Measurements from ENCODE around the gene NGLY1. TPM values are rescaled to one million over a fixed set of nuclear protein-coding genes. Genes with fewer than 3 reads are reported as not detected.

NGLY1 gene, protein sequence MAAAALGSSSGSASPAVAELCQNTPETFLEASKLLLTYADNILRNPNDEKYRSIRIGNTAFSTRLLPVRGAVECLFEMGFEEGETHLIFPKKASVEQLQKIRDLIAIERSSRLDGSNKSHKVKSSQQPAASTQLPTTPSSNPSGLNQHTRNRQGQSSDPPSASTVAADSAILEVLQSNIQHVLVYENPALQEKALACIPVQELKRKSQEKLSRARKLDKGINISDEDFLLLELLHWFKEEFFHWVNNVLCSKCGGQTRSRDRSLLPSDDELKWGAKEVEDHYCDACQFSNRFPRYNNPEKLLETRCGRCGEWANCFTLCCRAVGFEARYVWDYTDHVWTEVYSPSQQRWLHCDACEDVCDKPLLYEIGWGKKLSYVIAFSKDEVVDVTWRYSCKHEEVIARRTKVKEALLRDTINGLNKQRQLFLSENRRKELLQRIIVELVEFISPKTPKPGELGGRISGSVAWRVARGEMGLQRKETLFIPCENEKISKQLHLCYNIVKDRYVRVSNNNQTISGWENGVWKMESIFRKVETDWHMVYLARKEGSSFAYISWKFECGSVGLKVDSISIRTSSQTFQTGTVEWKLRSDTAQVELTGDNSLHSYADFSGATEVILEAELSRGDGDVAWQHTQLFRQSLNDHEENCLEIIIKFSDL
- total RNA-seq (10 to 100 TPM; 58.6 to 67.0 (median 61.4) TPM), total RNA-seq (48.2 to 84.7 (median 69.3) reads per million in 29 experiments)
- total RNA-seq (2013): 62.3 TPM

DNA sequence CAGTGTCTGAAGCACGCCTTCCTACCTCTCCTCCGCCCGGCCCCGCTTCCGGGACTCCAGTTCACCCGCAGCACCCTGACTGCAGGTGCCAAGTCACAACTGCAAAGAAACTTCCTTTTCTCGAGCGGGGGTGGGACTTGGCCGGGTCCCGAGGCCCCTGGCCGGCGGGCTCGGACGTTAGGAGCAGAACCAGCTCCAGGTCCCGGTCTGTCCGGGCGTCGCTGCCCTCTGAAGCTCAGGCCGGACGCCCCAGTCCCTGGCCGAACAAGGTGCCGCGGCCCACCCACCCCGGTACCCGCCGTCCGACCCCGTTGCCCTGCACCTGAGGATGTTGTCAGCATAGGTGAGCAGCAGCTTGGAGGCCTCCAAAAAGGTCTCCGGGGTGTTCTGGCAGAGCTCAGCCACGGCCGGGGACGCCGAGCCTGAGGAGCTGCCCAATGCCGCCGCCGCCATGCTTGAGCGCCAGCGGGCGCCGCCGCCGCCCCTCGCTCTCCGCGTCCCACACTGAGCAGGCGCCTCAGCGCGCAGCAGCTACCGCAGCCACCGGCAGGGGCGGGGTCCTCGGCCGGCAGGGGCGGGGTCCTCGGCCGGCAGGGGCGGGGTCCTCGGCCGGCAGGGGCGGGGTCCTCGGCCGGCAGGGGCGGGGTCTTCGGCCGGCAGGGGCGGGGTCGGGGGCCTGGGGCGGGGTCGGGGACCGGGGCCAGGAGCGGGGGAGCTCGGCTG is at the start of gene NGLY1:
NGLY1 (minus strand) TSS at position 506 of the 723 bp plus-strand sequence; CDS start at position 453, 53 bp downstream.
- CTCF ChIA-PET: interaction anchor here (0.6 to 2.0 kb wide), 9 partner anchors 11 to 1839 kb away, joined by 3 to 11 read pairs (median 4); no protein-coding TSS in a partner anchor

DNA sequence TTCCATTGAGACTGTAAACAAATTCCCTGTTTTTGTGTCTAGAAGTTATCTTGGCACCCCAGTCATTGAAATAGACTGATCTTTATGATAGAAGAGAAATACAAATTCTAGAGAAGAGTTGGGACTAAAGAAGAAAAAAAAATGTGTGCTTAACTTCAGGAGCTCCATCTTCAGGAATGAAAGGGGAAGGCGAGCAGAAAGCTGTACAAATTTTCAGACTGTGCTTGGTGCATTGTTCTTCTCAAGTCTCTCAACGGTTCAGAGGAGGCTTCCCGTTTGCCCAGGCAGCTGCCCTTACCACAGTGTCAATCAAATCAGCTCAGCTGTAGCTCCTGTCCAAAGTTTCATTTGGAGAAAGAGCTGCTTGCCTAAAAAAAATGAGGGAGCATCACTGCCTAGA is 48.3 kb upstream of the NGLY1 start:
- Histone ChIP-seq H3K4me1 (ENCODE audit: control insufficient read depth in 1 of 2, extremely low read depth in 1 of 2, insufficient read depth in 2 of 2, low read length in 2 of 2) (no peaks in the 10 kb centered on the region), H3K27me3 (replicated peaks in 1 of 2; ENCODE audit: control insufficient read depth in 2 of 2, extremely low read depth in 1 of 2, insufficient read depth in 2 of 2, low read length in 1 of 2) (peaks cover 0 to 2% of the 10 kb centered on the region in 2 experiments), H3K27ac (ENCODE audit: low read length) (no peak overlapping the region), H3K36me3 (ENCODE audit: control insufficient read depth in 2 of 2, extremely low read depth in 1 of 2, insufficient read depth in 1 of 2, low read length in 1 of 2) (no peaks in the 10 kb centered on the region), H3K9me3 (no peaks in the 10 kb centered on the region), H3K4me3 (ENCODE audit: control insufficient read depth in 1 of 2, extremely low read depth in 1 of 2, low read length in 1 of 2) (no peak overlapping the region)
- POLR2A ChIA-PET: no interaction called here
- Mint-ChIP-seq H3K9me3 (no peaks in the 10 kb centered on the region), H3K27me3 (peaks cover 0 to 6% of the 10 kb centered on the region in 2 donors), H3K4me1 (peaks cover 2 to 5% (median 4%) of the 10 kb centered on the region in 3 donors), H3K36me3 (no peaks in the 10 kb centered on the region), H3K4me3 (no peak overlapping the region), H3K27ac (no peak overlapping the region)
- CTCF ChIA-PET: interaction anchor here in 1 of 2 donors (1.0 kb wide), 1 partner anchor 19 kb away, joined by 3 read pairs; no protein-coding TSS in a partner anchor
- WGBS (ENCODE audit: insufficient coverage): 10% methylated on average over 3 of the region's 3 CpGs
- ATAC-seq (replicated peaks in 1 of 4) (no peak), DNase-seq (peak in 1 of 35 experiments; percentile 8)

More for the DNA sequence above, at the start of gene NGLY1:
- Mint-ChIP-seq H3K27me3 (no peaks in the 10 kb centered on the region), H3K4me3 (peak within 1 kb of the TSS; percentile 83 to 90 (median 90)), H3K27ac (peak within 1 kb of the TSS; percentile 78 to 89), H3K9me3 (no peaks in the 10 kb centered on the region), H3K36me3 (peaks cover 6% of the 10 kb centered on the region), H3K4me1 (peaks cover 44 to 50% (median 50%) of the 10 kb centered on the region in 3 donors)
- Histone ChIP-seq H3K4me1 (ENCODE audit: control insufficient read depth in 1 of 2, extremely low read depth in 1 of 2, insufficient read depth in 2 of 2, low read length in 2 of 2) (peaks cover 17 to 26% of the 10 kb centered on the region in 2 experiments), H3K36me3 (ENCODE audit: control insufficient read depth in 2 of 2, extremely low read depth in 1 of 2, insufficient read depth in 1 of 2, low read length in 1 of 2) (peaks cover 0 to 3% of the 10 kb centered on the region in 2 donors), H3K27me3 (replicated peaks in 1 of 2; ENCODE audit: control insufficient read depth in 2 of 2, extremely low read depth in 1 of 2, insufficient read depth in 2 of 2, low read length in 1 of 2) (no peaks in the 10 kb centered on the region), H3K9me3 (no peaks in the 10 kb centered on the region), H3K27ac (ENCODE audit: low read length) (peak within 1 kb of the TSS; percentile 79), H3K4me3 (ENCODE audit: control insufficient read depth in 1 of 2, extremely low read depth in 1 of 2, low read length in 1 of 2) (peak within 1 kb of the TSS; percentile 69 to 96)
- under 1% methylated on average over 52 of the region's 72 CpGs for WGBS (ENCODE audit: insufficient coverage)
- POLR2A ChIA-PET: interaction anchor here (0.6 to 1.3 kb wide), 3 partner anchors 19 to 133 kb away, joined by 3 to 7 read pairs (median 5); no protein-coding TSS in a partner anchor
- DNase-seq: peak; percentile 65 to 92 (median 79)
- ATAC-seq (replicated peaks in 1 of 4): peak; percentile 92 to 97 (median 94)

DNA sequence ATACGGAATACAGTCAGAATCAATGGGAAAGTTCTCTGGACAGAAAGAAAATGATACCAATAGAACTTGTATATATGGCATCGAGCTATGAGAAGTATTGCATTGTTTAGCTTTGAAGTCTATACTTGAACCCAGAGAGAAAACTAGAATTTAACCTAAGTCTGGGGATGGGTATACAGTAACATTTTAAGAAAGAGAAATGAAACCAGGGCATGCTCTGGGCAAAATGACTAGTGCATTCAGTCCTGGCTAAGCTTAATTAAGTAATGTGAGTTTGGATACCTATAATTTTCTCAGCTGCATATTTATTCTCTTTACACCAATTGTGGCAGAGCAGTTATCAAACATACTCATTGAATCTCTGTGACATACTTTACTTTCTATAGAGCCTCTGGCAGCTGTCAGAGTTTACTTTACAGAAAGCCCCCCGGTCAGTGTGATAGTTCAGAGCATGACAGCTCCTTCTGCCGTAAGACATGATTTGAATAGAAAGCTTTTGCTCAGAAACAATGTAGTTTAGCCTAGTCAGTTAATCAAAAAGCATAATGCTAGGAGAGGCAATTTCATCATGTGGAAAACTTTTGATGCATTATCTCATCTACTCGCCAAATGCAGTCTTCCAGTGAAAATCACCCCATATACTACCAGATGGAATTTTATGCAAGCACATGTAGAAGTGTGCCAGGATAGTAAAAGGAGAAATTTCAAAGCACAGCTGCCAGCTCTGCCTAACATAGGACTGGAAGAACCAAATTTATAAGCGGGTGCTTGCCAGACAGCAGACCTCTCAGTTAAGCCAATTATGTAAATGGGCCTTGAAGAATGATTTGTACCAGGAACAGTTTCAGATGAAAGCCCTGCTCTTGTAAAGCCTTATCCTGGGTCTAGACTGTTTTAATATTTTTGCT is 47.4 kb upstream of the NGLY1 start:
- Histone ChIP-seq H3K27ac (ENCODE audit: low read length) (no peak overlapping the region), H3K4me1 (ENCODE audit: control insufficient read depth in 1 of 2, extremely low read depth in 1 of 2, insufficient read depth in 2 of 2, low read length in 2 of 2) (peaks cover 0 to 2% of the 10 kb centered on the region in 2 experiments), H3K9me3 (no peaks in the 10 kb centered on the region), H3K36me3 (ENCODE audit: control insufficient read depth in 2 of 2, extremely low read depth in 1 of 2, insufficient read depth in 1 of 2, low read length in 1 of 2) (no peaks in the 10 kb centered on the region), H3K27me3 (replicated peaks in 1 of 2; ENCODE audit: control insufficient read depth in 2 of 2, extremely low read depth in 1 of 2, insufficient read depth in 2 of 2, low read length in 1 of 2) (no peaks in the 10 kb centered on the region), H3K4me3 (ENCODE audit: control insufficient read depth in 1 of 2, extremely low read depth in 1 of 2, low read length in 1 of 2) (no peak overlapping the region)
- no peak for DNase-seq
- ChIA-PET POLR2A (no interaction called here), CTCF (no interaction called here)
- Mint-ChIP-seq H3K27me3 (peaks cover 0 to 6% of the 10 kb centered on the region in 2 donors), H3K36me3 (no peaks in the 10 kb centered on the region), H3K9me3 (peaks cover 0 to 5% (median 0%) of the 10 kb centered on the region in 3 donors), H3K27ac (no peak overlapping the region), H3K4me3 (no peak overlapping the region), H3K4me1 (peaks cover 11 to 14% (median 13%) of the 10 kb centered on the region in 3 donors)
- WGBS (ENCODE audit: insufficient coverage): 79% methylated on average over 2 of the region's 6 CpGs
- no peak for ATAC-seq (replicated peaks in 1 of 4)

DNA sequence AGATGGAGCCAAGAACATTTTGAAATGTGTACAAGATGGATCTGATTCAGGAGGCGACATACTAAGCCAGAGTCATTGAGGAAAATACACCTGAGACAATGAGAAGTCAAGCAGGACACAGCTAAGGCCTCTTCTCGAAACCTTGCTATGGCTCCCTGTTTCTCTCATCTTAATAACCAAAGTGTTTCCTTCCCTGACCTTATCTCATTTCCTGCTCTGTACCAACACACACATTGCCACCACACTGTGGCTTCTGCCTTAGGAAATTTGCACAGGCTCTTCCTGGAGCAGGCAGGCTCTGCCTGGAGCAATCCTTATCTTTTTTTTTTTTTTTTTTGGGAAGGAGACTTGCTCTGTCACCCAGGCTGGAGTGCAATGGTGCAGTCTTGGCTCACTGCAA is 43.3 kb upstream of the NGLY1 start:
- H3K36me3 Mint-ChIP-seq: no peaks in the 10 kb centered on the region
- WGBS (ENCODE audit: insufficient coverage): 7% methylated on average over 1 of the region's 2 CpGs
- POLR2A ChIA-PET: no interaction called here
- Histone ChIP-seq H3K27ac (ENCODE audit: low read length) (no peak overlapping the region), H3K9me3 (no peaks in the 10 kb centered on the region), H3K36me3 (ENCODE audit: control insufficient read depth in 2 of 2, extremely low read depth in 1 of 2, insufficient read depth in 1 of 2, low read length in 1 of 2) (no peaks in the 10 kb centered on the region), H3K4me3 (ENCODE audit: control insufficient read depth in 1 of 2, extremely low read depth in 1 of 2, low read length in 1 of 2) (no peak overlapping the region), H3K4me1 (ENCODE audit: control insufficient read depth in 1 of 2, extremely low read depth in 1 of 2, insufficient read depth in 2 of 2, low read length in 2 of 2) (peaks cover 0 to 2% of the 10 kb centered on the region in 2 experiments), H3K27me3 (replicated peaks in 1 of 2; ENCODE audit: control insufficient read depth in 2 of 2, extremely low read depth in 1 of 2, insufficient read depth in 2 of 2, low read length in 1 of 2) (no peaks in the 10 kb centered on the region)
- peaks cover 0 to 5% (median 0%) of the 10 kb centered on the region in 3 donors for H3K9me3 Mint-ChIP-seq
- peaks cover 0 to 5% of the 10 kb centered on the region in 2 donors for H3K27me3 Mint-ChIP-seq
- CTCF ChIA-PET: no interaction called here
- ATAC-seq (replicated peaks in 1 of 4) (peak in 3 of 4 experiments; percentile 37 to 48 (median 41)), DNase-seq (no peak)
- H3K4me3 Mint-ChIP-seq: no peak overlapping the region
- peaks cover 11 to 18% (median 13%) of the 10 kb centered on the region in 3 donors for H3K4me1 Mint-ChIP-seq
- H3K27ac Mint-ChIP-seq: peak overlapping the region in 1 of 2 donors; percentile 4

DNA sequence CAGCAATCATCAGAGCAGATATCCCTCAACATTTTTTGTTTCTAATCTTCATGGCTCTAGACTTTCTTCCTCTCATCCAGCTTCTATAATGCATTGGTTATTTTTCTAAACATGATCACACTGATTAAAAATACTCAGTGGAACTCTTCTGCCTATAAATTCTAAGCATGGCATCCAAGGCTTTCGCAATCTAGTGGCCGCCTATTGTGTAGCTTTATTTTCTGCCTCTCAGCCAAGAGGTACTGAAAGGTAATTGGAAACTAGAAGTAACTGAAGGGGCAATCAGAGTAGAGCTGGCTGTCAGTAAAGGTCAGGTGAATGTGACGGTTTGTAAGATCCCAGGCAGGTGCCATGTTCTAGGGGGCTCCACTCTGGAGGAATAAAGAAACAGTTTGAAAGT is 40.1 kb upstream of the NGLY1 start:
- H3K27ac ChIP-seq (ENCODE audit: low read length): no peak overlapping the region
- no peaks in the 10 kb centered on the region for H3K36me3 ChIP-seq (ENCODE audit: control insufficient read depth in 2 of 2, extremely low read depth in 1 of 2, insufficient read depth in 1 of 2, low read length in 1 of 2)
- Mint-ChIP-seq H3K4me3 (no peak overlapping the region), H3K4me1 (peaks cover 11 to 18% (median 13%) of the 10 kb centered on the region in 3 donors), H3K27ac (no peak overlapping the region), H3K9me3 (peaks cover 0 to 5% (median 0%) of the 10 kb centered on the region in 3 donors), H3K27me3 (peaks cover 0 to 2% of the 10 kb centered on the region in 2 donors), H3K36me3 (no peaks in the 10 kb centered on the region)
- H3K27me3 ChIP-seq (replicated peaks in 1 of 2; ENCODE audit: control insufficient read depth in 2 of 2, extremely low read depth in 1 of 2, insufficient read depth in 2 of 2, low read length in 1 of 2): no peaks in the 10 kb centered on the region
- 92% methylated on average over 2 of the region's 3 CpGs for WGBS (ENCODE audit: insufficient coverage)
- ChIA-PET CTCF (no interaction called here), POLR2A (no interaction called here)
- H3K4me3 ChIP-seq (ENCODE audit: control insufficient read depth in 1 of 2, extremely low read depth in 1 of 2, low read length in 1 of 2): no peak overlapping the region
- ATAC-seq (replicated peaks in 1 of 4) (no peak), DNase-seq (no peak)
- no peaks in the 10 kb centered on the region for H3K9me3 ChIP-seq
- H3K4me1 ChIP-seq (ENCODE audit: control insufficient read depth in 1 of 2, extremely low read depth in 1 of 2, insufficient read depth in 2 of 2, low read length in 2 of 2): peaks cover 0 to 2% of the 10 kb centered on the region in 2 experiments
